Measurements from ENCODE around the gene STRADA.

The STRADA gene

DNA sequence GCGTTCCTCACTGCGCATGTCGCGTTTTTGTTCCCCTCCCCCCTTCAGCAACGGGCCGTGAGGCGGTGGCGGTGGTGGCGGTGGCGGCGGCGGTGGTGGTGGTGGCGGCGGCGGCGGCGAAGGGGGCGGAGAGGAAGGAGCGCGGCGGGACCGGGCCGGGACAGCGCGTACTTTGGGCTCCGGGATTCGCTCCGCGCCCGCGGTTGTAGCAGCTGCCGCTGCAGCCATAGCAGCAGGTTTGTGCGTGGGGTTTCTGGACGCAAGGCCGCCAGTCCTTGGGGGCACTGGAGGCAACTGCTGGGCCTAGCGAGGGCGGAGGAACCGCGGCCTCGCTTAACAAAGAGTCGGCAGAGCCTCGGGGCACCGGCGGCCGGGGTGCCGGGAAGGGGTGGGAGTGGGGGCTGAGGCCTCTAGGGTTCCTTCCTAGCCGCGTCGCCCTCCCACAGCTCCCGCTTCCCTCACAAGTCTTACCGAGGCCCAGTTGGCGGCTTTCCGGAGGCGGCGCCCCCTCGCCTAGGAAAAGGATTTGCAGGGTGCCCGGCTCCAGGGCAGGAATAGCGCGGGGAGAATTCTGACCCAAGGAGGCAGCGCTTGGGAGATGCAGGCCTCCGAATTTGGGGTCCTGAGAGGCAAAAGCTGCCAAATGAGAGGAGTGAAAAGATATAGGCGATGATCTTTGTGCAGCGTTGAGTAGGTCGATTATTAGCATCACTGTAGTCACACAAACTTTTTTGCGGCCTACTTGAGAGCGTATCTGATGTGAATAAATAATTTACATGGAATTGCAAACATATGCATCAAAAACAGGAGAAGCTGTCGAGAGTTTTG, 32.8 kb upstream of the STRADA start, which contains the start of gene DDX42:
DDX42 (plus strand) TSS at position 30 of the 828 bp plus-strand sequence. CDS start 12,880 bp downstream, outside the sequence.
- ATAC-seq = peak; percentile 35
- TF ChIP-seq ISL1 (CRISPR knock-in tag; IDR thresholded peaks at IDR 0.05) (no peak), PPARA (CRISPR knock-in tag; IDR thresholded peaks at IDR 0.05; ENCODE audit: borderline replicate concordance) (no peak), ZNF8 (CRISPR knock-in tag; IDR thresholded peaks at IDR 0.05) (no peak), SNAI2 (CRISPR knock-in tag; IDR thresholded peaks at IDR 0.05) (no peak), ZFP3 (CRISPR knock-in tag; IDR thresholded peaks at IDR 0.05) (no peak), OSR1 (CRISPR knock-in tag; IDR thresholded peaks at IDR 0.05) (no peak), CSDC2 (CRISPR knock-in tag; IDR thresholded peaks at IDR 0.05) (no peak)
- TF ChIP-seq, protein P1, sequence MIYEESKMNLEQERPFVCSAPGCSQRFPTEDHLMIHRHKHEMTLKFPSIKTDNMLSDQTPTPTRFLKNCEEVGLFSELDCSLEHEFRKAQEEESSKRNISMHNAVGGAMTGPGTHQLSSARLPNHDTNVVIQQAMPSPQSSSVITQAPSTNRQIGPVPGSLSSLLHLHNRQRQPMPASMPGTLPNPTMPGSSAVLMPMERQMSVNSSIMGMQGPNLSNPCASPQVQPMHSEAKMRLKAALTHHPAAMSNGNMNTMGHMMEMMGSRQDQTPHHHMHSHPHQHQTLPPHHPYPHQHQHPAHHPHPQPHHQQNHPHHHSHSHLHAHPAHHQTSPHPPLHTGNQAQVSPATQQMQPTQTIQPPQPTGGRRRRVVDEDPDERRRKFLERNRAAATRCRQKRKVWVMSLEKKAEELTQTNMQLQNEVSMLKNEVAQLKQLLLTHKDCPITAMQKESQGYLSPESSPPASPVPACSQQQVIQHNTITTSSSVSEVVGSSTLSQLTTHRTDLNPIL (CRISPR knock-in tag; IDR thresholded peaks at IDR 0.05; ENCODE audit: low read depth) = no peak
- TF ChIP-seq, protein P2, sequence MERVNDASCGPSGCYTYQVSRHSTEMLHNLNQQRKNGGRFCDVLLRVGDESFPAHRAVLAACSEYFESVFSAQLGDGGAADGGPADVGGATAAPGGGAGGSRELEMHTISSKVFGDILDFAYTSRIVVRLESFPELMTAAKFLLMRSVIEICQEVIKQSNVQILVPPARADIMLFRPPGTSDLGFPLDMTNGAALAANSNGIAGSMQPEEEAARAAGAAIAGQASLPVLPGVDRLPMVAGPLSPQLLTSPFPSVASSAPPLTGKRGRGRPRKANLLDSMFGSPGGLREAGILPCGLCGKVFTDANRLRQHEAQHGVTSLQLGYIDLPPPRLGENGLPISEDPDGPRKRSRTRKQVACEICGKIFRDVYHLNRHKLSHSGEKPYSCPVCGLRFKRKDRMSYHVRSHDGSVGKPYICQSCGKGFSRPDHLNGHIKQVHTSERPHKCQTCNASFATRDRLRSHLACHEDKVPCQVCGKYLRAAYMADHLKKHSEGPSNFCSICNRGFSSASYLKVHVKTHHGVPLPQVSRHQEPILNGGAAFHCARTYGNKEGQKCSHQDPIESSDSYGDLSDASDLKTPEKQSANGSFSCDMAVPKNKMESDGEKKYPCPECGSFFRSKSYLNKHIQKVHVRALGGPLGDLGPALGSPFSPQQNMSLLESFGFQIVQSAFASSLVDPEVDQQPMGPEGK (CRISPR knock-in tag; IDR thresholded peaks at IDR 0.05; ENCODE audit: borderline replicate concordance) = no peak

DNA sequence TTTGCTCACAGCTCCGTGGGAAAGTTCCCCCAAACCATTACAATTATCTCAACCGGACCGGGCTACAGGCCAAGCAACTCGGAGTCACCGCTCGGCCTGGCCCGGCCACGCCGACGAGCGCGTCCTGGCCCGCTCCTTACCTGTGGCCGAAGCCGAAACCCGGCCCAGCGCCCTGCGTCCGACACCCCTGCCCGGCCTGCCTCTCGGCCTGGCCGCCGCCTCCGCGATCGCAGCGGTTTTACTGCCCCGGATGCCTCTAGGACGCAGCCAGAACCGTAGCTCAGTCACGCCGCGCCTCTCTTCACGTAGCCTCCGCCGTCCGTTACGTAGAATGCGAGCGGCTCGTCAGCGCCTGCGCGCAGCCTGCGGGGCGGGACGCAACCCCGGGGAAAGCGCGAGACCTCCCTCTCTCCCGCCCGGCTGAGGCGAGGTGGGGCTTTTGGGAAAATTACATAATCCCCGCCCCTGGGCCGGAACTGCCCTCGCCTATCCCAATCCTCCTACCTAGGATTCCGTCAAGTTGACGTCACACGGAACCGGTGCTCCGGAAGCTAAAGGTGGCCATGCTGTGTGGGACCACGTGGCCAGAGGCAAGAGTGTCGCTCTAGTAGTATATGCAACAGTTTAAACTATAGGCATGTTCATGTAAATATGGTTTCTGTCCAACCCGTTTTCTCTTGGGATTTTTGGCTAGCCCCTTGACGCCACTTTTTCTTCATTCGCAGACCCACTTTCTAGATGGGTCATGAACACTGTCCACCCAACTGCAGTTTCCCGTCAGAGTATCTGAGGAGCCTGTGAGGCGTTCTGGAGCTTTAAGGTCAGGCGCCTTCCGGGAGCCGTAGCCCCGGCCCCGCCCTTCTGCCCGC, 31.9 kb upstream of the STRADA start, which contains the start of gene CCDC47:
CCDC47 (minus strand) TSS at position 326 of the 869 bp plus-strand sequence. CDS start 7,422 bp downstream, outside the sequence.
- ATAC-seq = peak; percentile 89
- TF ChIP-seq CSDC2 (CRISPR knock-in tag; IDR thresholded peaks at IDR 0.05) (peak; percentile 43; the same call in 1 of the 2 replicates), ZNF70 (CRISPR knock-in tag; IDR thresholded peaks at IDR 0.05) (no peak), ZNF565 (CRISPR knock-in tag; conservative IDR thresholded peaks at IDR 0.05; ENCODE audit: low read depth) (no peak)
- TF ChIP-seq, protein P3, sequence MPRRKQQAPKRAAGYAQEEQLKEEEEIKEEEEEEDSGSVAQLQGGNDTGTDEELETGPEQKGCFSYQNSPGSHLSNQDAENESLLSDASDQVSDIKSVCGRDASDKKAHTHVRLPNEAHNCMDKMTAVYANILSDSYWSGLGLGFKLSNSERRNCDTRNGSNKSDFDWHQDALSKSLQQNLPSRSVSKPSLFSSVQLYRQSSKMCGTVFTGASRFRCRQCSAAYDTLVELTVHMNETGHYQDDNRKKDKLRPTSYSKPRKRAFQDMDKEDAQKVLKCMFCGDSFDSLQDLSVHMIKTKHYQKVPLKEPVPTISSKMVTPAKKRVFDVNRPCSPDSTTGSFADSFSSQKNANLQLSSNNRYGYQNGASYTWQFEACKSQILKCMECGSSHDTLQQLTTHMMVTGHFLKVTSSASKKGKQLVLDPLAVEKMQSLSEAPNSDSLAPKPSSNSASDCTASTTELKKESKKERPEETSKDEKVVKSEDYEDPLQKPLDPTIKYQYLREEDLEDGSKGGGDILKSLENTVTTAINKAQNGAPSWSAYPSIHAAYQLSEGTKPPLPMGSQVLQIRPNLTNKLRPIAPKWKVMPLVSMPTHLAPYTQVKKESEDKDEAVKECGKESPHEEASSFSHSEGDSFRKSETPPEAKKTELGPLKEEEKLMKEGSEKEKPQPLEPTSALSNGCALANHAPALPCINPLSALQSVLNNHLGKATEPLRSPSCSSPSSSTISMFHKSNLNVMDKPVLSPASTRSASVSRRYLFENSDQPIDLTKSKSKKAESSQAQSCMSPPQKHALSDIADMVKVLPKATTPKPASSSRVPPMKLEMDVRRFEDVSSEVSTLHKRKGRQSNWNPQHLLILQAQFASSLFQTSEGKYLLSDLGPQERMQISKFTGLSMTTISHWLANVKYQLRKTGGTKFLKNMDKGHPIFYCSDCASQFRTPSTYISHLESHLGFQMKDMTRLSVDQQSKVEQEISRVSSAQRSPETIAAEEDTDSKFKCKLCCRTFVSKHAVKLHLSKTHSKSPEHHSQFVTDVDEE (CRISPR knock-in tag; IDR thresholded peaks at IDR 0.05) = 0 out of 2 replicates have a peak, but pooled peaks have one; percentile 32
- TF ChIP-seq, protein P4, sequence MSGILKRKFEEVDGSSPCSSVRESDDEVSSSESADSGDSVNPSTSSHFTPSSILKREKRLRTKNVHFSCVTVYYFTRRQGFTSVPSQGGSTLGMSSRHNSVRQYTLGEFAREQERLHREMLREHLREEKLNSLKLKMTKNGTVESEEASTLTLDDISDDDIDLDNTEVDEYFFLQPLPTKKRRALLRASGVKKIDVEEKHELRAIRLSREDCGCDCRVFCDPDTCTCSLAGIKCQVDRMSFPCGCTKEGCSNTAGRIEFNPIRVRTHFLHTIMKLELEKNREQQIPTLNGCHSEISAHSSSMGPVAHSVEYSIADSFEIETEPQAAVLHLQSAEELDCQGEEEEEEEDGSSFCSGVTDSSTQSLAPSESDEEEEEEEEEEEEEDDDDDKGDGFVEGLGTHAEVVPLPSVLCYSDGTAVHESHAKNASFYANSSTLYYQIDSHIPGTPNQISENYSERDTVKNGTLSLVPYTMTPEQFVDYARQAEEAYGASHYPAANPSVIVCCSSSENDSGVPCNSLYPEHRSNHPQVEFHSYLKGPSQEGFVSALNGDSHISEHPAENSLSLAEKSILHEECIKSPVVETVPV (CRISPR knock-in tag; IDR thresholded peaks at IDR 0.05) = no peak

DNA sequence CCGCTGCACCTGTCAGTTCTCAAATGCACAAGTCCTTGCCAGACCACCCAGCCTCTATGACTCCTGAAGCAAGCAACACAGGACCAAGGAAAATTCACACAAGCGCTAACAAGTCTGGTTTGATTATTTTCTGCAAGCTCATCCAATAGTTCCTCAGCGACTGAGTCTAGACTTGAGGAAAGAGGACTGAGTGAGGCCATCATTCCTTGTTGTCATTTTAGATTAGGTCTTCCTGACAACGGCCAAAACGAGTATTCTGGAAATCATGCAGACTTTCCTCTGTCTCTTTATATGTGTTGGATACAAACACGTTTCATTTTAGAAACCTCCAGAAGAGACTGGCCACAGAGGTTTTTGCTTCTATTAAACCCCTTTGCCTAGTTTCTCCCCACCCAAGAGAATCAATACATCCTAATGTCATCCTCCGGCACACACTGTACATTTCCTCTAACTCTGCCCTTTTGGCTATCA, 31.2 kb upstream of the STRADA start:
- ATAC-seq = peak; percentile 1
- TF ChIP-seq, protein P5, sequence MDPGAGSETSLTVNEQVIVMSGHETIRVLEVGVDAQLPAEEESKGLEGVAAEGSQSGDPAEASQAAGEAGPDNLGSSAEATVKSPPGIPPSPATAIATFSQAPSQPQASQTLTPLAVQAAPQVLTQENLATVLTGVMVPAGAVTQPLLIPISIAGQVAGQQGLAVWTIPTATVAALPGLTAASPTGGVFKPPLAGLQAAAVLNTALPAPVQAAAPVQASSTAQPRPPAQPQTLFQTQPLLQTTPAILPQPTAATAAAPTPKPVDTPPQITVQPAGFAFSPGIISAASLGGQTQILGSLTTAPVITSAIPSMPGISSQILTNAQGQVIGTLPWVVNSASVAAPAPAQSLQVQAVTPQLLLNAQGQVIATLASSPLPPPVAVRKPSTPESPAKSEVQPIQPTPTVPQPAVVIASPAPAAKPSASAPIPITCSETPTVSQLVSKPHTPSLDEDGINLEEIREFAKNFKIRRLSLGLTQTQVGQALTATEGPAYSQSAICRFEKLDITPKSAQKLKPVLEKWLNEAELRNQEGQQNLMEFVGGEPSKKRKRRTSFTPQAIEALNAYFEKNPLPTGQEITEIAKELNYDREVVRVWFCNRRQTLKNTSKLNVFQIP (CRISPR knock-in tag; IDR thresholded peaks at IDR 0.05; ENCODE audit: borderline replicate concordance, low read depth) = no peak
- TF ChIP-seq ESRRG (CRISPR knock-in tag; IDR thresholded peaks at IDR 0.05) = no peak
- no peak for TF ChIP-seq ZFP3 (CRISPR knock-in tag; IDR thresholded peaks at IDR 0.05)
- no peak for TF ChIP-seq GLIS3 (CRISPR knock-in tag; IDR thresholded peaks at IDR 0.05)
- no peak for TF ChIP-seq ZC3H10 (CRISPR knock-in tag; IDR thresholded peaks at IDR 0.05)
- no peak for TF ChIP-seq TCF4 (CRISPR knock-in tag; IDR thresholded peaks at IDR 0.05; ENCODE audit: borderline replicate concordance)
- TF ChIP-seq TOX (CRISPR knock-in tag; IDR thresholded peaks at IDR 0.05; ENCODE audit: borderline replicate concordance) = no peak
- TF ChIP-seq, protein P2 (CRISPR knock-in tag; IDR thresholded peaks at IDR 0.05; ENCODE audit: borderline replicate concordance) = no peak
- TF ChIP-seq, protein P1 (CRISPR knock-in tag; IDR thresholded peaks at IDR 0.05; ENCODE audit: low read depth) = no peak
- no peak for TF ChIP-seq ZNF8 (CRISPR knock-in tag; IDR thresholded peaks at IDR 0.05)

Data from SK-N-SH treated with all-trans-retinoic acid at 6 μM for 48 hours (cell line).